Endothelial cell of umbilical vein (primary cell): ENCODE measurements around the gene ZNF580. TPM values are rescaled to one million over a fixed set of nuclear protein-coding genes. Genes with fewer than 3 reads are reported as not detected.

Experiments used
- BruUV-seq: library from RNA; stranded (reverse); fragments of 400-500 nt; replicated peaks from 2 replicates; lab custom pipeline; 2021; lab: Mats Ljungman, UMichigan
- CTCF ChIA-PET: fragments of 300-600, 350-600 bp; sonication (Branson Sonifier 250); formaldehyde crosslinking; loops from one replicate; lab custom pipeline; 2021; ENCODE audit warnings: antibody characterized with exemption, inconsistent platforms; lab: Charles Lee
- POLR2A ChIA-PET: fragments of 300-600, 350-600 bp; sonication (Branson Sonifier 250); formaldehyde crosslinking; loops from one replicate; lab custom pipeline; 2021; ENCODE audit warnings: antibody characterized with exemption, inconsistent platforms; lab: Charles Lee
- DNase-seq: peaks from one replicate; pipeline ENCODE4 v3.0.0-alpha.2; 2011; ENCODE audit warnings: low read depth, low spot score
- FAIRE-seq: peaks from 2 replicates; lab custom pipeline; 2011; peaks lifted over from hg19 to GRCh38; lab: Jason Lieb, UNC
- H2AFZ ChIP-seq: 2 replicates; pipeline ENCODE4 v1.6.0; 2012; ENCODE audit warnings: low read depth, low read length, control low read depth, inconsistent platforms
- H3K27ac ChIP-seq: 2 replicates; pipeline ENCODE4 v1.5.1; 2011; ENCODE audit warnings: low read depth, mild to moderate bottlenecking, control low read depth, low read length, moderate library complexity; ENCODE audit not compliant: insufficient read depth
- H3K27me3 ChIP-seq, 2 experiments: 2 replicates each; pipeline versions ENCODE4 v1.6.0 to v1.6.1; 2011; ENCODE audit warnings: low read length in 2 of 2, mixed read lengths in 1 of 2; ENCODE audit not compliant: control insufficient read depth in 2 of 2, insufficient read depth in 2 of 2
- H3K36me3 ChIP-seq, 2 experiments: 2 replicates in 1 of 2; 3 replicates in 1 of 2; pipeline ENCODE4 v1.5.1; 2011; ENCODE audit warnings: low read length in 2 of 2, mild to moderate bottlenecking in 1 of 2, moderate library complexity in 1 of 2; ENCODE audit not compliant: control insufficient read depth in 2 of 2, insufficient read depth in 2 of 2; ENCODE audit errors: extremely low read depth in 1 of 2
- H3K4me1 ChIP-seq: 3 replicates; pipeline ENCODE4 v1.5.1; 2011; ENCODE audit warnings: mild to moderate bottlenecking, low read length; ENCODE audit not compliant: control insufficient read depth, insufficient read depth; ENCODE audit errors: extremely low read depth
- H3K4me2 ChIP-seq: 2 replicates; pipeline ENCODE4 v1.6.1; 2011; ENCODE audit warnings: low read length, control low read depth, mixed read lengths; ENCODE audit not compliant: insufficient read depth
- H3K4me3 ChIP-seq, 3 experiments: fragments of 200-600 bp in 1 of 3; sonication (generic), shearing (Covaris generic) in 1 of 3; replicated peaks in 1 of 3; 2 replicates each; pipeline ENCODE4 v1.5.1; 2011 to 2016; ENCODE audit warnings: control low read depth in 3 of 3, low read length in 3 of 3, mild to moderate bottlenecking in 2 of 3, inconsistent platforms in 1 of 3, low read depth in 1 of 3, moderate library complexity in 1 of 3; ENCODE audit not compliant: insufficient read depth in 1 of 3
- H3K79me2 ChIP-seq: 2 replicates; pipeline ENCODE4 v1.6.0; 2012; ENCODE audit warnings: low read length, inconsistent platforms; ENCODE audit not compliant: control insufficient read depth, insufficient read depth
- H3K9ac ChIP-seq: replicated peaks from 2 replicates; pipeline ENCODE3; 2011; ENCODE audit warnings: low read length, control low read depth; ENCODE audit not compliant: insufficient read depth; ENCODE audit errors: extremely low read depth
- H3K9me1 ChIP-seq: replicated peaks from 3 replicates; pipeline ENCODE4 v1.6.0; 2011; ENCODE audit warnings: mild to moderate bottlenecking, low read length; ENCODE audit not compliant: control insufficient read depth, insufficient read depth; ENCODE audit errors: extremely low read depth
- H3K9me3 ChIP-seq: replicated peaks from 2 replicates; pipeline ENCODE4 v1.5.1; 2012; ENCODE audit warnings: low read length, inconsistent platforms; ENCODE audit not compliant: control insufficient read depth, insufficient read depth
- H4K20me1 ChIP-seq: replicated peaks from 2 replicates; pipeline ENCODE3; 2011; ENCODE audit warnings: mild to moderate bottlenecking, low read length; ENCODE audit not compliant: control insufficient read depth, insufficient read depth; ENCODE audit errors: extremely low read depth
- EZH2 ChIP-seq: IDR thresholded peaks from 2 replicates; pipeline ENCODE4 v1.6.1; 2012; ENCODE audit warnings: borderline replicate concordance, low read depth, mild to moderate bottlenecking, moderate library complexity, low read length, inconsistent platforms; ENCODE audit not compliant: severe bottlenecking
- GATA2 ChIP-seq: IDR thresholded peaks from 2 replicates; pipeline ENCODE4 v1.7.0; 2011; ENCODE audit warnings: low read depth, mild to moderate bottlenecking, moderate library complexity, mixed read lengths, low read length; ENCODE audit not compliant: insufficient read length, insufficient read depth
- JUN ChIP-seq: IDR thresholded peaks from 2 replicates; pipeline ENCODE4 v1.6.1; 2011; ENCODE audit warnings: borderline replicate concordance, low read depth; ENCODE audit not compliant: insufficient read length, insufficient read depth
- MYC ChIP-seq: IDR thresholded peaks from one replicate; pipeline ENCODE4 v1.6.1; 2011; ENCODE audit warnings: mild to moderate bottlenecking, low read depth, low read length
- POLR2A ChIP-seq: IDR thresholded peaks from 2 replicates; pipeline ENCODE4 v1.6.1; 2012; ENCODE audit warnings: low read depth, mild to moderate bottlenecking, control low read depth, low read length
- POLR2AphosphoS5 ChIP-seq: IDR thresholded peaks from 2 replicates; pipeline ENCODE4 v1.6.1; 2012; ENCODE audit warnings: low read depth, mild to moderate bottlenecking, control low read depth, low read length, moderate library complexity; ENCODE audit not compliant: insufficient read depth
- dilution Hi-C: fragments of 300-500 bp; cut with MboI; formaldehyde crosslinking; loops from one replicate; pipeline ENCODE4 v1.15.0; 2019; ENCODE audit warnings: low sequenced_read_pairs; ENCODE audit not compliant: extremely low pct_ligation_motif_present
- intact Hi-C: fragments of 100-400 bp; cut with micrococcal nuclease; formaldehyde crosslinking; loops from one replicate; pipeline ENCODE4 v1.10.0; 2022
- polyA plus RNA-seq, 4 experiments: library from polyadenylated mRNA; depleted of rRNA in 3 of 4; stranded (reverse) in 3 of 4; unstranded in 1 of 4; fragments of >200 nt; gene quantifications; 2 replicates each; pipeline versions ENCODE4 v1.2.1 to v1.2.3, GENCODE V29; 2011 to 2012; ENCODE audit warnings: missing spikeins in 1 of 4
- total RNA-seq: library from RNA; stranded (reverse); gene quantifications from 2 replicates; pipeline ENCODE4 v1.2.3, GENCODE V29; 2021
- TF ChIP-seq, protein P1 (sequence below), 2 donors: IDR thresholded peaks; 1 replicate in 1 of 2; 2 replicates in 1 of 2; pipeline ENCODE4 v1.5.1; 2011; ENCODE audit warnings: low read length in 2 of 2, mild to moderate bottlenecking in 2 of 2, moderate library complexity in 2 of 2, control low read depth in 1 of 2, inconsistent platforms in 1 of 2, low read depth in 1 of 2; ENCODE audit not compliant: insufficient read depth in 1 of 2; ENCODE audit errors: extremely low read depth in 1 of 2
- TF ChIP-seq, protein P2 (sequence below): IDR thresholded peaks from 2 replicates; pipeline ENCODE4 v1.6.1; 2011; ENCODE audit not compliant: insufficient read depth, insufficient read length

ZNF580 gene
- total and polyA plus RNA-seq, 2 donors (not counting 3 experiments of a cell fraction or from before 2014, with no cell fraction given), result 13.7 to 41.1 TPM

- no peak for TF ChIP-seq EZH2
- TF ChIP-seq MYC, result no peak
- TF ChIP-seq POLR2AphosphoS5, result no peak
- no peak for TF ChIP-seq JUN
- no peak for DNase-seq
- H3K36me3 ChIP-seq, result no peaks in the 10 kb centered on the region
- H3K27me3 ChIP-seq, result no peaks in the 10 kb centered on the region
- H3K4me1 ChIP-seq, result peaks cover 23% of the 10 kb centered on the region
- no TSS peak for BruUV-seq
- H3K4me3 ChIP-seq, result no peak overlapping the region
- no peak overlapping the region for H2AFZ ChIP-seq
- no peaks in the 10 kb centered on the region for H3K9me1 ChIP-seq
- H3K9ac ChIP-seq, result no peak overlapping the region
- H3K27ac ChIP-seq, result no peak overlapping the region
- no peaks in the 10 kb centered on the region for H4K20me1 ChIP-seq
- H3K9me3 ChIP-seq, result no peaks in the 10 kb centered on the region
- dilution Hi-C loops, result no loop called here
- ChIA-PET POLR2A (no interaction called here), CTCF (interaction anchor here (0.8 to 1.4 kb wide), 3 partner anchors 10 to 17 kb away, joined by 3 to 4 read pairs (median 3); partner anchors contain the start of gene CCDC106)
- peaks cover 26% of the 10 kb centered on the region for H3K79me2 ChIP-seq
- H3K4me2 ChIP-seq, result no peak overlapping the region
- no peak for FAIRE-seq
- intact Hi-C loops, result no loop called here
These were observed 3.3 kb upstream of the ZNF580 start for GRCh38 chr19:55637534-55637933.

DNA sequence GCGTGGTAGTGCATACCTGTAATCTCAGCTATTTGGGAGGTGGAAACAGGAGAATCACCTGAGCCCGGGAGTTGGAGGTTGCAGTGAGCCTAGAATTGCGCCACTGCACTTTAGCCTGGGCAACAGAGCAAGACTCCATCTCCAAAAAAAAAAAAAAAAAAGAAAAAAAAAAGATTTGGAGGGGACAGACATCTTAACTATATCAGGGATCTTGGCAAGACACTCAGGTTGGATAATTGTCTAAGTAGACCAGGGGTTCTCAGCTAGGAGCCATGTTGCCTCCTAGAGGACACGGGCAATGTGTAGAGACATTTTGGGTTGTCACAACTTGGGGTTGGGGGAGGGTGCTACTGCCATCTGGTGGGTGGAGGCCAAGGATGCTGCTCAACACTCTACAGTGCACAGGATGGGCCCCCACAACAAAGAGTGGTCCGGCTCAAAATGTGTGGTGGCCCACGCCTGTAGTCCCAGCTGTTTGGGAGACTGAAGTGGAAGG lies 1.9 kb upstream of the ZNF580 start:
- peaks cover 28% of the 10 kb centered on the region for H3K79me2 ChIP-seq
- H3K27ac ChIP-seq, result no peak overlapping the region
- TF ChIP-seq POLR2A (no peak), EZH2 (no peak), GATA2 (no peak), POLR2AphosphoS5 (no peak)
- TF ChIP-seq, protein P1, sequence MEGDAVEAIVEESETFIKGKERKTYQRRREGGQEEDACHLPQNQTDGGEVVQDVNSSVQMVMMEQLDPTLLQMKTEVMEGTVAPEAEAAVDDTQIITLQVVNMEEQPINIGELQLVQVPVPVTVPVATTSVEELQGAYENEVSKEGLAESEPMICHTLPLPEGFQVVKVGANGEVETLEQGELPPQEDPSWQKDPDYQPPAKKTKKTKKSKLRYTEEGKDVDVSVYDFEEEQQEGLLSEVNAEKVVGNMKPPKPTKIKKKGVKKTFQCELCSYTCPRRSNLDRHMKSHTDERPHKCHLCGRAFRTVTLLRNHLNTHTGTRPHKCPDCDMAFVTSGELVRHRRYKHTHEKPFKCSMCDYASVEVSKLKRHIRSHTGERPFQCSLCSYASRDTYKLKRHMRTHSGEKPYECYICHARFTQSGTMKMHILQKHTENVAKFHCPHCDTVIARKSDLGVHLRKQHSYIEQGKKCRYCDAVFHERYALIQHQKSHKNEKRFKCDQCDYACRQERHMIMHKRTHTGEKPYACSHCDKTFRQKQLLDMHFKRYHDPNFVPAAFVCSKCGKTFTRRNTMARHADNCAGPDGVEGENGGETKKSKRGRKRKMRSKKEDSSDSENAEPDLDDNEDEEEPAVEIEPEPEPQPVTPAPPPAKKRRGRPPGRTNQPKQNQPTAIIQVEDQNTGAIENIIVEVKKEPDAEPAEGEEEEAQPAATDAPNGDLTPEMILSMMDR (IDR thresholded peaks at IDR 0.05; ENCODE audit: extremely low read depth in 1 of 2, insufficient read depth in 1 of 2, low read depth in 1 of 2, low read length in 2 of 2), result peak; percentile 45 to 47
- TF ChIP-seq, protein P2, sequence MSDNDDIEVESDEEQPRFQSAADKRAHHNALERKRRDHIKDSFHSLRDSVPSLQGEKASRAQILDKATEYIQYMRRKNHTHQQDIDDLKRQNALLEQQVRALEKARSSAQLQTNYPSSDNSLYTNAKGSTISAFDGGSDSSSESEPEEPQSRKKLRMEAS, result no peak
- intact Hi-C loops (no loop called here), dilution Hi-C loops (no loop called here)
- no peak overlapping the region for H3K4me2 ChIP-seq
- no peak overlapping the region for H2AFZ ChIP-seq
- no TSS peak for BruUV-seq
- no peak overlapping the region for H3K4me3 ChIP-seq
- DNase-seq (no peak), FAIRE-seq (peak; percentile 70)
- H3K9me1 ChIP-seq, result no peaks in the 10 kb centered on the region
- ChIA-PET CTCF (interaction anchor here (0.9 to 1.4 kb wide), 5 partner anchors 9 to 171 kb away, joined by 3 to 6 read pairs (median 5); partner anchors contain the start of genes CCDC106 and ZNF784), POLR2A (no interaction called here)
- H3K9me3 ChIP-seq, result no peaks in the 10 kb centered on the region
- H4K20me1 ChIP-seq, result no peaks in the 10 kb centered on the region
- no peaks in the 10 kb centered on the region for H3K27me3 ChIP-seq
- peaks cover 30% of the 10 kb centered on the region for H3K4me1 ChIP-seq
- H3K36me3 ChIP-seq, result no peaks in the 10 kb centered on the region
- no peak overlapping the region for H3K9ac ChIP-seq
